Measurements from ENCODE around the gene FXN. TPM values are rescaled to one million over a fixed set of nuclear protein-coding genes. Genes with fewer than 3 reads are reported as not detected.

The FXN gene
- total and polyA plus RNA-seq, 4 donors = 3.6 to 13.5 (median 10.6) TPM

DNA sequence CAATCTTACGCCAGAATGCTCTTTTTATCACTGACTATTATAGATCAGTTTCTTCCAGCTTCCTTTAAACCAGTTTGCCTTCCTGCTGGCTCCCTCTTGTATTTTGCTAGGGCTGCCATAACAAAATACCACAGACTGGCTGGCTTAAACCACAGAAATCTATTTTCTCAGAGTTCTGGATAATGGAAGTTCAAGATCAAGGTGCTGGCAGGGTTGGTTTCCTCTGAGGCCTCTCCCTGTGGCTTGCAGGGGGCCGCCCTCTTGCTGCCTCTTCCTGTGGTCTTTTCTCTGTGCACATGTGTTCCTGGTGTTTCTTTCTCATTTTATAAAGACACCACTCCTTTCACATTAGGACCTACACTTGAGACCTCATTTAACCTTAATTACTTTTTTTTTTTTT, 6.8 kb upstream of the FXN start:
- ATAC-seq (ENCODE audit: insufficient read depth, low FRiP score) (no peak), DNase-seq (no peak)
- Histone ChIP-seq H3K4me3 (no peak overlapping the region), H3K36me3 (ENCODE audit: control insufficient read depth in 4 of 4, insufficient read depth in 4 of 4, low read length in 4 of 4) (no peaks in the 10 kb centered on the region), H3K27me3 (ENCODE audit: control insufficient read depth in 3 of 3, insufficient read depth in 3 of 3, low read length in 2 of 3) (no peaks in the 10 kb centered on the region), H3K9ac (ENCODE audit: insufficient read depth in 1 of 2, low read length in 2 of 2) (no peak overlapping the region), H3K9me3 (ENCODE audit: control insufficient read depth in 4 of 4, insufficient read depth in 3 of 4, low read length in 3 of 4) (peaks cover 0 to 3% (median 0%) of the 10 kb centered on the region in 4 donors), H3K4me1 (ENCODE audit: control insufficient read depth in 5 of 5, insufficient read depth in 5 of 5, low read length in 5 of 5) (no peaks in the 10 kb centered on the region), H3K27ac (ENCODE audit: low read depth in 1 of 2, low read length in 1 of 2) (no peak overlapping the region)
- TF ChIP-seq, protein P1, sequence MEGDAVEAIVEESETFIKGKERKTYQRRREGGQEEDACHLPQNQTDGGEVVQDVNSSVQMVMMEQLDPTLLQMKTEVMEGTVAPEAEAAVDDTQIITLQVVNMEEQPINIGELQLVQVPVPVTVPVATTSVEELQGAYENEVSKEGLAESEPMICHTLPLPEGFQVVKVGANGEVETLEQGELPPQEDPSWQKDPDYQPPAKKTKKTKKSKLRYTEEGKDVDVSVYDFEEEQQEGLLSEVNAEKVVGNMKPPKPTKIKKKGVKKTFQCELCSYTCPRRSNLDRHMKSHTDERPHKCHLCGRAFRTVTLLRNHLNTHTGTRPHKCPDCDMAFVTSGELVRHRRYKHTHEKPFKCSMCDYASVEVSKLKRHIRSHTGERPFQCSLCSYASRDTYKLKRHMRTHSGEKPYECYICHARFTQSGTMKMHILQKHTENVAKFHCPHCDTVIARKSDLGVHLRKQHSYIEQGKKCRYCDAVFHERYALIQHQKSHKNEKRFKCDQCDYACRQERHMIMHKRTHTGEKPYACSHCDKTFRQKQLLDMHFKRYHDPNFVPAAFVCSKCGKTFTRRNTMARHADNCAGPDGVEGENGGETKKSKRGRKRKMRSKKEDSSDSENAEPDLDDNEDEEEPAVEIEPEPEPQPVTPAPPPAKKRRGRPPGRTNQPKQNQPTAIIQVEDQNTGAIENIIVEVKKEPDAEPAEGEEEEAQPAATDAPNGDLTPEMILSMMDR (IDR thresholded peaks at IDR 0.05; ENCODE audit: control extremely low read depth, extremely low read depth) = no peak
- 52 to 72% methylated on average over 2 of the region's 2 CpGs for WGBS, 2 donors

DNA sequence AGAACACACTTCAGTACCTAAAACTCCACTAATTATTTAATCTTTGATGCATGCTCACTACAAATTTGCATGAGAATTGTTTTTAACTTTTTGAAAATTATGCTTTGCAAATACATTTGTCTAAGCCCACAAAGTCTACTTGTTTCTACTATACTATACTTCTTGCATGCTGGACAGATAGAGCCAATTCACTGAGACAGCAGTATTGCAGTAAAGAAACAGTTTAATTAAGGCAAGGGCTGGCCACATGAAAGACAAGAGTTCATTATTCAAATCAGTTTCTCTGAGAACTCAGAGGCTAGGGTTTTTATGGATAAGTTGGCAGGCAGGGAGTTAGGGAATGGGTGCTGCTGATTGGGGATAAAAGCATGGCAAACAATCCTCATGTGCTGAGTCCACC, 6.0 kb upstream of the FXN start:
- H3K9me3 ChIP-seq (ENCODE audit: control insufficient read depth in 4 of 4, insufficient read depth in 3 of 4, low read length in 3 of 4) = peaks cover 0 to 3% (median 0%) of the 10 kb centered on the region in 4 donors
- ATAC-seq (ENCODE audit: insufficient read depth, low FRiP score) (no peak), DNase-seq (no peak)
- H3K4me1 ChIP-seq (ENCODE audit: control insufficient read depth in 5 of 5, insufficient read depth in 5 of 5, low read length in 5 of 5) = no peaks in the 10 kb centered on the region
- no peak overlapping the region for H3K9ac ChIP-seq (ENCODE audit: insufficient read depth in 1 of 2, low read length in 2 of 2)
- no peaks in the 10 kb centered on the region for H3K27me3 ChIP-seq (ENCODE audit: control insufficient read depth in 3 of 3, insufficient read depth in 3 of 3, low read length in 2 of 3)
- TF ChIP-seq, protein P1 (IDR thresholded peaks at IDR 0.05; ENCODE audit: control extremely low read depth, extremely low read depth) = no peak
- no peak overlapping the region for H3K27ac ChIP-seq (ENCODE audit: low read depth in 1 of 2, low read length in 1 of 2)
- no peaks in the 10 kb centered on the region for H3K36me3 ChIP-seq (ENCODE audit: control insufficient read depth in 4 of 4, insufficient read depth in 4 of 4, low read length in 4 of 4)
- no peak overlapping the region for H3K4me3 ChIP-seq

DNA sequence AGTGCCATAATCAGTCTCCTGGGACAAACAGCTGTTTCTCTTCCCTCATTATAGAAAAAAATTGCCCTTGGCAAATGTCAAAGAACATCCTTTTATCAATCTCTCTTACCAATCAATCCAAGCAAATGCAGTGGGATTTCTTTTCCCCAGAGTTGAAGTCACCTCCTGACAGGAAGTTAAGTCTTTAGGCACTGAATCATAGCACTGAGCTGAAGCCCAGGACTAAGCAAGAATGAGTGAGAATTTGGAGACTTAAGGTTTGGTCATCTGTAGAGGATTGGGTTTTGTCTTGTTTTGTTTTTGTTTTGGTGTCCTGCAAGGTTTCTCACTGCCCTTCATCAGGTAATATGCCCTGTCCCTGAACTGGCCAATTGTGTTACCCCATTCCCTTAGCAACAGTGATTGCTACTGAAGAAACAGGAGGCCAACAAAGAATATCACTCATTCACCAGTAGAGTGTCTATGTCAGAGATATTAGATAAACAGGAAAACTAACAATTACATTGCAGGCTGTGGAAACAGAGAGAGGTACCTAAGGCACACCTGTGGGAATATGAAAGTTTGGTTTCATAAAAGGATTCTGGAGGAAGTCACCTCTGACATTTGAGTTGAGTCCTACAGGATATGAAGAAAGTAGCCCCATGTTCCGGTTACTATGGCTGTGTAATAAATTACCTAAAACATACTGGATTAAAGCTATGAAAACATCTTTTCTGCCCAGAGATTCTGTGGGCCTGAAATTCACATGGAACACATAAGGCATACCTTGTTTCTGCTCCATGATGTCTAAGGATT, 4.5 kb upstream of the FXN start:
- H3K4me1 ChIP-seq (ENCODE audit: control insufficient read depth in 5 of 5, insufficient read depth in 5 of 5, low read length in 5 of 5) = peaks cover 0 to 3% (median 0%) of the 10 kb centered on the region in 5 donors
- no peaks in the 10 kb centered on the region for H3K27me3 ChIP-seq (ENCODE audit: control insufficient read depth in 3 of 3, insufficient read depth in 3 of 3, low read length in 2 of 3)
- no peak overlapping the region for H3K27ac ChIP-seq (ENCODE audit: low read depth in 1 of 2, low read length in 1 of 2)
- no peak for DNase-seq
- no peak overlapping the region for H3K4me3 ChIP-seq
- TF ChIP-seq, protein P1 (IDR thresholded peaks at IDR 0.05; ENCODE audit: control extremely low read depth, extremely low read depth) = no peak
- no peak for ATAC-seq (ENCODE audit: insufficient read depth, low FRiP score)
- no peak overlapping the region for H3K9ac ChIP-seq (ENCODE audit: insufficient read depth in 1 of 2, low read length in 2 of 2)
- H3K36me3 ChIP-seq (ENCODE audit: control insufficient read depth in 4 of 4, insufficient read depth in 4 of 4, low read length in 4 of 4) = no peaks in the 10 kb centered on the region
- peaks cover 0 to 3% (median 0%) of the 10 kb centered on the region in 4 donors for H3K9me3 ChIP-seq (ENCODE audit: control insufficient read depth in 4 of 4, insufficient read depth in 3 of 4, low read length in 3 of 4)
- WGBS, 2 donors = 36 to 71% methylated on average over 1 of the region's 1 CpG
